ENCODE data around the gene TNFRSF13B.
"Not testable (repeated sequence)": the region's sequence is repeated elsewhere in the genome, so short reads cannot be mapped to it uniquely, and the experiment has no call there.

Gene TNFRSF13B

DNA sequence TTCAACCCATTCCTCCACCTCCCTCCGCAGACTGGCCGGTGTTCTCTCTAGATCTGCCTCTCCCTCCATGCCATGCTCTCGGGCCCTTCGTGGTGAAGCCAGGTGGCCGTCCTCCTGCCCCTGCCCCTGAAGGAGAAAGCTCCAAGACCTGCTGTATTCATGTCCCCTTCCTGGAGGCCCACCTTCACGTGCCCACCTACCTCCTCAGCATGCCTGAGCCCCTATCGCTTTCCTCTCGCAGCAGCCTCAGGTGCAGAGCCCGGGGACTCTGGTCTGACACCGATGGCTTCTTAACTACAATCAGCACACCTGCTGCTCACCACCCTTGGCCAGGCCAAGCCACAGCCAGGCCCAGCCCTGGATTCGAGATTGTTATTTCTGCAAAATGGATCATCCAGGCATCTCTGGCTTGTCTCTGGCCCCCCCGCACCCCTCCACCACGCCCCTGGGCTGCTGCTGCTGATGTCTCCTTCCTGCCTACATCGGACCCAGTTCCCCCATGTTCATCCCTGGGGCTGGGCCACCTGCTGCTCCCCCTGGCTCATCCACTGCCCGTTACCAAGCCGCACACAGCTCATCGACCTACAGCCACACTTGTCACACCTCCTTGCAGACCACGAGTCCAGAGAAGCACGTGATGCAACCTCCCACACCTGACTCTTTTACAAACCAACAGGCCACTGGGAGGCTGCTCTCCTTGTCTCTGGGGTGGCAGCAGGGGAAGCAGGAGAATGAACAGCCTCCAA lies 32.5 kb upstream of the TNFRSF13B start:
- DNase-seq = no peak

- not testable (repeated sequence) for DNase-seq
Observed at GRCh38 chr17:17002731-17003715, 31.1 kb upstream of the TNFRSF13B start.

GRCh38 chr17:17001874-17002520 lies 30.1 kb upstream of the TNFRSF13B start:
- DNase-seq = peak; percentile 61

DNA sequence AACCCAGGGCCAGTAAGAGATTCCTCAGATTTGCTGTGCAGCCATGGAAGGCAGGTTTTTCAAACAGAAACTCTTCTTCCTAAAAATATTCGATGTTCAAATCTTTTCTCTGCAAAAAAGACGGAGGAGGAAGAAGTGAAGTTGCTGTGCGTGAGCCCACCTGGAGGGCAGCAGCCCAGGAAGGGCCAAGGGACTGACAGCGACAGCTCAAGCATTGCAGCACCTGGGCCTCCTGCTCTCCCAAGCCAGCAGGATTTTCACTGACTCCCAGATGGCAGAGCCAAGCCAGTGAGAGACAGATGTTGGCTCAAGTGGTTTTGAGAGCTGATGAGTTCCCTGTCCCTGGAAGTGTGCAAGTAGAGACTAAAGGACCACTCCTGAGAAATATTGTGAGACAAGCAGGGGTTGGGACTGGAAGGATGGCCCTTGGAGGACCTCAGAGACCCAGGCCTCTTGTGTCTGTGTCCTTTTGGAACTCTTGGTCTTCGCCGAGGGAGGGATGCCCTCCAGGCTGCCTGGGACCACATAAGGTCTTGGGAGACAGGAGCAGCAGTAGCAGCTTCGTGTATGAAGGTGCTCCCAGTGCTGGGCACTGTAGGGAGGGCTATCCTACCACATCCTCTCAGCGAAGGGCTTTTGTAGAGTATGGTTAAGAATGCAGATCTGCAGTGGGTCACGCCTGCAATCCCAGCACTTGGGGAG lies 29.3 kb upstream of the TNFRSF13B start:
- no peak for DNase-seq

- DNase-seq = no peak
Observed at GRCh38 chr17:16999931-17000625, 28.2 kb upstream of the TNFRSF13B start.

- DNase-seq = no peak
Observed at GRCh38 chr17:16997514-16998429, 25.9 kb upstream of the TNFRSF13B start.

- not testable (repeated sequence) for DNase-seq
Observed at GRCh38 chr17:16996726-16997125, 24.8 kb upstream of the TNFRSF13B start.

- no peak for DNase-seq
Observed at GRCh38 chr17:16995930-16996329, 24.0 kb upstream of the TNFRSF13B start.

DNA sequence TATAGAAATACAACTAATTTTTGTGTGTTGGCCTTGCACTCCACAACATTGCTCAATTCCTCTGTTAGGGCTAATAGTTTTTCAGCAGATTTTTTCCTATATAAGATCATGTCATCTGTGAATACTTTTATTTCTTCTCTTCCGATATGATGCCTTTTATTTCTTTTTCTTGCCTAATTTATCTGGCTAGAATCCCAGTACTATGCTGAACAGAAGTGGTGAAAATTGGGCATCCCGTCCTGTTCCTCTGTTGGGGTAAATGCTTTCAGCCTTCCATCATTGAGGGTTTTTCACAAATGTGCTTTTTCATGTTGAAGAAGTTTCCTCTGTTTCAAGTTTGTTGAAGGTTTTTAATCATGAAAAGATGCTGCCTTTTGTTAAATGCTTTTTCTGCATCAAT lies 22.7 kb upstream of the TNFRSF13B start:
- no peak for DNase-seq

- DNase-seq = peak; percentile 71
Observed at GRCh38 chr17:16991349-16992009, 19.6 kb upstream of the TNFRSF13B start.

- DNase-seq = no peak
Observed at GRCh38 chr17:16989953-16990860, 18.3 kb upstream of the TNFRSF13B start.

DNA sequence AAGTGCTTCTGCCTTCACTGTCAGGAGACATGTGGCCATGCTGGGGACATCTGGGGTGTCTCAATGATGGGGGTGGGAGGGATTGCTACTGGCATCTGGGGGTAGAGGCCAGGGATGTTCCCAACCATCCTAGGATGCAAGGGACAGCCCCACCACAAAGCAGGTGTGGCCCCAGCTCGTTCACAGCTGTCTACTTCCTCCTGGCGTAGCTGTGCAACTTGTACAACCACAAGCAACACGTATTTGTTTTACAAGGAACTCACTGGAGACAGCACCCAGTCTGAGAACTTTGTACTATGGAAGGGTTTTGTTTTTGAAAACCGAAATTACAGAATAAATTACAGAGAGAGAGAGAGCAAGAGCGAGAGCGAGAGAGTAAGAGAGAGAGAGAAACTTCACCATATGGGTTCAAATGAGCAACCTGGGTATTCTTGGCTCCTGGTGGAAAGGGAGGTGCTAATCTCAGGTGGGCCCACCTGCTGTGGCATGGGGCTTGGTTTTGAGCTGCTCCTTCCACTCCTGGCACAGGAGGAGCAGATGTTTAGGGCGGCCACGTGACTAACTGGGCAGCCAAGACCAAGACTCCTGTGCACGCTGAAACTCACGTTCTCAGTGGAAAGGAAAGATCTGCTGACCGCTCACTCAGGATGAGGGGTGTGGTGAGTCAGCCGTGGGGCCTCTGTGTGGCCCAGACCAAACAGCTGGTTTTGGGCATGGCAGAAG lies 17.5 kb upstream of the TNFRSF13B start:
- no peak for DNase-seq

GRCh38 chr17:16988749-16989229 lies 16.9 kb upstream of the TNFRSF13B start:
- DNase-seq = no peak

GRCh38 chr17:16987830-16988601 lies 16.1 kb upstream of the TNFRSF13B start:
- DNase-seq = peak; percentile 30

DNA sequence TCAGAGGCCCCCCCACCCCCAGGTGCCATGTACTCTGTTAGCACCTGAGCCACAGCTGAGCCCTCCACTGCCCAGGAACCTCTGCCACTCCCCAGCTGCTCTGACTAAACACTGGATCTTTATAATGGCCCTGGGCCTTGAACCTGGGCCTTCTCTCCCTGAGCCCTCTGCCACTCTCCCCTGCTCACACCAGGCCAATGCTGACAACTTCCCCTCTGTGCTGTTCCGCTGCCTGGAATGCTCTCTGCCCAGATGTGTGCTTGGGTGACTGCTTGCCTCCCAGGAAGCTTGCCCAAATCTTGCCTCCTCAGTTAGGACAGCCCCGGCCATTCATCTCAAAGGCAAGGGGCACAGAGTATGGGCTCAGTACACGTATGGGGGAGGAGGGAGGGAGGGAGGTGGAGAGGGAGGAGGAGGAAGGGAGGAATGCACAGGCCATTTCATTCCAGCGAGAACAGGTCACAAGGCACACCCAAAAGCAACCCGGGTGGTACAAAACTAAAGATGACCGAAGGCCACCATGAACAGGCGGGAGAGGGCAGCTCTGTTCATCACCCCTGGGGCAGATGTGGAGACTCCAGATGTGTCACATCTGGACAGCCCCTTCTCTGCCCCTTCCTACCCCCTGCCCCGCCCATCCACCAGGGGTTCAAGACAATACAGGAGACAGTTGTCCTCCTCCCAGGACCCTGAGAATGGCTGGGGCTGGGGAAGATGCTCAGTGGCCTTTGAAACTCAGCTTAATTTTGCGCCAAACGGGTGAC lies 15.3 kb upstream of the TNFRSF13B start:
- no peak for DNase-seq

GRCh38 chr17:16986391-16986790 lies 14.5 kb upstream of the TNFRSF13B start:
- DNase-seq = no peak

- DNase-seq = no peak
Observed at GRCh38 chr17:16981928-16982327, 10.0 kb upstream of the TNFRSF13B start.
